Measurements from ENCODE around the gene CSTF1.
"Not testable (repeated sequence)": the region's sequence is repeated elsewhere in the genome, so short reads cannot be mapped to it uniquely, and the experiment has no call there.

The CSTF1 gene

DNA sequence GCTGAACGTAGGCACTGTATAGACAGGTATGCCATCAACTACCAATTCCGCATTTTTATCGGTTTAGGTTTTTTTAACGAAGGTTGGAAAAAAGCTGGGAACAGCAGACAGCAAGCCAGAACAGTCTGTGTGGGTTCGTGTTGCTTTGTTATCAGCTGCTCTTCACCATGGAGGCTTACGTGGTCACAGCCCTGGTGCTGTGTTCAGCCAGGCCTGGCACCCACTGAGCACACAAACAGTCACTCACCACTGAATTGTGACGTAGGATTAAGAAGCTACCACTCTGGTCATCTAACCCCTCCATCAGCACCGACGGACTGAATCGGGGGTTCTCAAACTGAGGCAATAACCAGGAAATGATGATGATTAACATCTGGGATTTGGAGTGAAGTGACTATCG, 20.5 kb upstream of the CSTF1 start:
- no peak for DNase-seq

DNA sequence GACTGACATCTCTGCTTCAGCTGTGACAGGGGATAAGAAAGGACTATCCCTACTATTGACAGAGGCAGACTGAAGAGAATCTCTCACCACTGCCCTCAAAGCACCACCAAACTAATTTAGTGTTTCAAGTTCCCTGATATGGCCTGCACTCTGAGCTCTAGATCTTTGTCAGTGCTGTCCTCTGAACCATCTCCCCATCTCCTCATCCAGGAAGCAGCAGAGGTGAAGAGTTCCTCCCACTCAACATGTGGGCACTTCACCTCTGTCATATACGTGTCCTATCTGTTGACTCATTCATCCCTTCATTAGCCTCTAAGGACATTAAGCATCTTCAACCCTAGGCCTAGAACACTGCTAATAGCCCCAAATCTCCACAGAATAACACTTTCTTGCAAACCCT, 19.6 kb upstream of the CSTF1 start:
- DNase-seq = no peak

DNA sequence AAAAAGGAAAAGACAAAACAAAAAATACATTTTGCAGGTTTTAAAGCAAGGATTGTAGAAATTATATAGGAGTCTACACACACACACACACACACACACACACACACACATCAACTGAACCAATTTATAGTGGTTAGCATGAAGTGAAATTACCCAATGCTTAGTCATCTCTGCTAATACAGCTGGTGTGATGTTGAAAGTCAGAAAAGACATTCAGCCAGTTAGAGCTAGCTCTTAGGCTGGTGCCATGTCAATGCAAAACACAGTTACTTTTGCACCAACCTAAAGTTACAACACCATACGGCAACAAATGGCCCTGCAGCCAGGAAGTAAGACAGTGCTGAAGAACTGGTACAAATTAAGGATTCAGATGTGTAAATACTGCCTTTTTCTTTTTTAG, 18.5 kb upstream of the CSTF1 start:
- no peak for DNase-seq

DNA sequence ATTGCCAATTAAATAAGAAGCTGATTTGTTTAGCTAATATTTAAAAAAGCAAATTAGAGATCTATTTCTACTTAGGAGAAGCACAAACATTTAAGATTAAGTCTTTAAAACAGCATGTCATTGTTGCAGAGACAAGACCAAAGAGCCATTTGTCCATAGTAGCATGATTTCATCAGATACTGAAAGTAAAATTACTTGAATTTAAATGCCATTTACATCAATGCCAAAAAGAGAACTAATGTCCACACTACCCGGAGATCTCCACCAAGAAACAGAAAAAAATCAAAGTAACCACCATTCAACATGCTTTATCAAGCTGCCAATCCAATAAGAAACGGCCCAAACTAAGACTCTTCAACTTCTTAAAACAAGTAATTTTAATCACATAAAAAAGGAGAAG, 16.1 kb upstream of the CSTF1 start:
- DNase-seq = no peak

DNA sequence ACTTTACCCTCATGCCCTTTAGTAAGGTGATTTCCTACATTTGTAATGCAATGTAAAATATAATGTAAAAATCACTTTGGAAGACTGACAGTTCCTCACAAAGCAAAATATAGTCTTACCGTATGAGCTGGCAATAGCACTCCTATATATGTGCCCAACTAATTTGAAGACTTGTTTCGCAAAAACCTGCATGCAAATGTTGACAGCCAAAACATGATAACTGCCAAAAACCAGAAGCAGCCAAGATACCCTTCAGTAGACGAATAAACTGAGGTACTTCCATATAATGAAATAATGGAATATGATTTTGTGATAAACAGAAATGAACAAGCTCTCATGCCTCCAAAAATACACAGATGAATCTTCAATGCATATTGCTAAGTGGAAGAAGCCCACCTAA, 14.1 kb upstream of the CSTF1 start:
- DNase-seq = no peak

DNA sequence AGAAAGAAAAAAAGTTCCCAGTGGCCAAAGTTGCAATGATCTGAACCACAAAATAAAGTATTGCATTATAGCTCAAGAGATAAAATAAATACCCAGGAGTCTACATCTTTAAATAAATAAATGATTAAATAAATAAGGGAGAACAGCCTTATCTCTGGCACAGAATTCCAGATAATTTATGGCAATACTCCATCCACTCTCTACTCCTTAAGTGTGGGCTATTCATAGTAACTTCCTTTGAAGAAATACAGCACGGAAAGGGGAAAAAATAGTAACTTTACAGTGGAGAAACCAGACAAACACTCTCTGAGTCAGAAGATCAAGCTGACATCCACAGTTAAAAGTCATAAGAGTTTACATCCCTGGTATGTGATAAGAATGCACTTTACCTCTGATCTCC, 12.1 kb upstream of the CSTF1 start:
- DNase-seq = no peak

DNA sequence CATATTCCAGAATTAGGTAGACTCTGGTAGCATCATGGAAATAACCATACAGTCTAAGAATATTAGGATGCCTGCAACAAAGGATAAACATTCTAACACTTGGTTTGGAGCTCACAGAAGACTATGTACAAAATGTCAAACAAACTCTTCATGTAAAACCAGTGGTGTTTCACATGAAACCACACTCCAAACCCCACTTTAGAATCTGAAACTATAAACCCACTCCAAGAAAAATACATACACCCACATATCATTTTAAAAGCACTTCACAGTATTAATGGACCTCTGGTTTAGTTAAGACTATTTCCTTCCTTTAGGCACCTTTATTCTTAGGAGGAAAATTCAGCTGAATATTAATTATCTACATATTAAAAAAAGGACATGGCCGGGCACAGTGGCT, 10.9 kb upstream of the CSTF1 start:
- no peak for DNase-seq

DNA sequence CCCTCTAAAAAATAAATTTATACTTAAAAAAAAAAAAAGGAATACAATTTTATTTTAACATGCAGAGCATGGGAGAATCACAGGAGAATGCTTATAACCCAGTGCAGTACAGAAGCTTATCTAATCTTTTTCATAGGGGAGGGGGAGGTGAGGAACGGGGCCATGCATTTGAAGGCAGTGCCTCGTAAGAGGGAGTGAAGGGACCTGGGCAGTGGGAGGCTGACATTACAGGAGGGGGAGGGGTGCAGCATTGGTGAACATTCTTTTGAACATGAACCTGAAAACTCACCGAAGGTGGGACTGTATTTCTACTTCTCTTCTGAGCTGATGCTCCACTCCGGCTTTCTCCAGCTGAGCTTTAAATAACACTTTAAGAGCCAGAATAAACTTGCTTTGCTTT, 9.7 kb upstream of the CSTF1 start:
- DNase-seq = no peak

DNA sequence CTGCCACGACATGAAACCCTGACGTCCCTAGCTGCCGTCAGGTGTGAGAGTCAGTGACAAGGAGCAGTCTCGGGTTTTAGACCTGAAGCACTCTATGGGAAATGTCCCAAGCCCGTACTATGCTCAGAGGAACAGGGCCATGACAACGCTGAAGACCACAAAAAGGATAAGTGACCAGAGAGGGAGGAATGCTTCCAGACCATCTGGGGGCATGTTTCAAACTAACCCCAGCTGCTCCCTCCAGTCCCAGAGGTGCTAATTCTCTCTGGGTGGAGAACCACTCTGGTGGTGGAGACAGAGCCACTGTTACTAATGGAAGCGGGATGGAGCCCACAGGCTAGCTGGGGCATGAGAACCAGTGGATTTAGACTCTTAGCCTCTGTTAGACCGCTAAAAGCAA, 9.1 kb upstream of the CSTF1 start:
- no peak for DNase-seq

DNA sequence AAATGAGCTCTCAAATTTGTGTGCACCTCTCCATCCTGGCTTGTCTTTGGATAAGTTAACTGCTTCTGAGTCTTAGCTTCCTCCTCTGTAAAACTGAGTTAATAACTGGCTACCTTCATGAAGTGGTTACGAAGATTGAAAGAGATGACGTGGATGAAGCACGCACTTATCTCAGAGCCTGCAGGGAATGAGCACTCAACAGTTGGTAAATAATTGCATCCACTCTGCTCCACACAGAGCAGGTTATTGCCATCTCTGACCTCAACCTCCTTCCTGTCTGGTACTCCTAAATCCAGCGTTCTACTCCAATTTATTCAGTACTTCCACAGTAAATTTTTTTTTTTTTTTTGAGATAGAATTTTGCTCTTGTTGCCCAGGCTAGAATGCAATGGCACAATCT, 7.3 kb upstream of the CSTF1 start:
- DNase-seq = no peak

DNA sequence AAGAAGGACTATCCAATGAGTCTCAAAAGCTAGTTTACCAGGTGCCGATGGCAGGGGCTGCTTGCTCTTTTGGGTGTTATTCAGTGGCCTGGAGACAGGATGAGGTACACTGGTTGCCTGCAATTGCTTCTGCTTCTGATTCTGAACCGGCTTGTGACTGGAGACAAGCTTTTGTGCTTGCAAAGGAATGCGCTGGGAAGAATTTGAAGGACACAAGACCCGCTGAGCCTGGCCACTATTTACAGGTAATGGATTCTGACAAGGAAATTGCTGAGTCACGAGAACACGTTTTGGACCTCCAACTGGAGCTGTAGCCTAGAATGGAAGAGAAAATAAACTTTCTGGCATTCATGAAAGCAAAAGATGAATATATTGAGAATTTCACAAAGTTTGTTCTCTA, 6.2 kb upstream of the CSTF1 start:
- DNase-seq = no peak

DNA sequence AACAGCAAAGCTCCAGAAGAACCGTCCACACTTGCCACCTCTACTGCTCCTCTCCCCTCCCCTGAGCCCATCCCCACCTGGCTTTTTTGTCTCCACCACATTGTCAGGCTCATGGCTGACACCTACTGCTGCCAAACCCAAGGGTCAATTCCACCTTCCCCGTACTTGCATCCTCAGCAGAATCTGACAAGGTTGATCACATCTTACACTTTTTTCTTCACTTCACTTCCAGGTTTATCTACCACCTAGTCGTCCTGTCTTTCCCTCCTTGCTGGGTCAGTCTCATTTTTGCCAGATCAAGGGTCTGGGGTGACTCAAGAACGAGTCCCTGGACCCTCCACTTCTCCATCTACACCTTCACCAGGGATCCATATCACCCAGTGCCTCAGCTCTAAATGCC, 3.6 kb upstream of the CSTF1 start:
- DNase-seq = no peak

DNA sequence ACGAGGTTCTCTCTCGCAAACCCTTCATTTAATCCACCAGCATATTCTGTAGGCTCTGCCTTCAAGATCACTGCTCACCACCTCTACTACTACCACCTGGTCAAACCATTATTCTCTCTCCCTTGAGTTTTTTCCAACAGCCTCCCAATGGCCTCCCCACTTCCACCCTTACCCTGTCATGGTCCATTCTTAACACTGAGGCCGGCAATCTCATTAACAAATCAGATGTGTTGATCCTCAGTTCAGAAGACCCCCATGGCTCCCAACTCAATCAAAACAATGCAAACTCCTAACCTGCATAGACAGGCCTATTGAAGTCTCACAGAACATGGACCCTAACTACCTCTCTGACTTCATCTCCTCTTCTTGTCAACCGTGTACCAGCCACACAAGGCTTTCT, 2.6 kb upstream of the CSTF1 start:
- DNase-seq = no peak

DNA sequence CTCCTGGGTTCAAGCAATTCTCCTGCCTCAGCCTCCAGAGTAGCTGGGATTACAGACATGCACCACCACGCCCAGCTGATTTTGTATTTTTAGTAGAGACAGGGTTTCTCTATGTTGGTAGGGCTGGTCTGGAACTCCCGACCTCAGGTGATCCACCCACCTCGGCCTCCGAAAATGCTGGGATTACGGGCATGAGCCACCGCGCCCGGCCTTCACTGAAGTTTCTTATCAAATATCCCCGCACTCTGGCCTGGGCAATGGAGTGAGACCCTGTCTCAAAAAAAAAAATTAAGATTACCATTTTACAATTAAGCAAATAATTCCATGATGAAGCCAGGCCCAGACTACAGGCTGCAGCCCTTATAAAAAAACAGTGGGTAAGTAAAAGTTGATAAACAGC, 2.0 kb upstream of the CSTF1 start:
- DNase-seq = not testable (repeated sequence)

DNA sequence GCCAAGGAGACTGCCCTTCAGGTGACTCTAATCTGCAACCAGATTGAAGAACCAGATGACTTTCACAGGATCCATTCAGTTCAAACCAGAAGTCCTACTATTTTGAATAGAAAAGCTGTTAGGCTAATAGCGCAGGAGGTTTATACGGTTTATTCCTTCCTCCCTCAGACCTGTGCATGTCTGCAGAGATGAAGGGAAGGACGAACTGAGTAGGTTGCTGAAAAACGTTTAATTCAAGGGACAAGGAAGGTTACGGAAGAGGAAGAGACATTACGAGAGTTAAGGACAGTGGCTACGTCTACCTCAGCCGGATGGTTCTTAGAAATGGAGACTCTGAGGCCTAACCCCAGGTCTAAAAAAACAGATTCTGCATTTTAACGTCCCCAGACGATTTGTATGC, 1.4 kb upstream of the CSTF1 start:
- no peak for DNase-seq

DNA sequence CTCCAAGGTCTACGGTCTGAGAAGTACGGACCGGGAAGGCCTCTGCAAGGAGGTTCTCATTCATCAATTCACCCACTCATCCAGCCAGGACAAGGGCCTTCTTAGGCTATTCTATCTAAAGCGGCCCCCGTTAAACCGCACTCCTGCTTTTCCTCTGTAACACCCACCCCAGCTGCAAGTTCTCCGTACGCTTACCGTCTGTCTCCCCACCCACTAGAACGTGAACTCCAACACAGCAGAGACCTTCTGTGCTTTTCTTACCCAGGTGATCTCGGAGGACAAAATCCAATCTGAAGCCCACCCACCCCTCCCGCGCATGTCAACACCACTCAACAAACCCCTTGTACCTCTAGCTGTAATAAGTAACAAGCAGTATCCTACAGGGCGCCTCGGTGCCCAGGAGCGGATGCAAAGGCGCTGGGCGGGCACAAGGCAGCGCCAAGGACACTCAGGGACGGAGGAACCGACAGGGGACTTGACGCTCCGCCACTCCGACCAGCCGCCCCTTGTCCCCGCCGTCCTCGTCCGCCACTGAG, 781 bp upstream of the CSTF1 start:
- DNase-seq = no peak

DNA sequence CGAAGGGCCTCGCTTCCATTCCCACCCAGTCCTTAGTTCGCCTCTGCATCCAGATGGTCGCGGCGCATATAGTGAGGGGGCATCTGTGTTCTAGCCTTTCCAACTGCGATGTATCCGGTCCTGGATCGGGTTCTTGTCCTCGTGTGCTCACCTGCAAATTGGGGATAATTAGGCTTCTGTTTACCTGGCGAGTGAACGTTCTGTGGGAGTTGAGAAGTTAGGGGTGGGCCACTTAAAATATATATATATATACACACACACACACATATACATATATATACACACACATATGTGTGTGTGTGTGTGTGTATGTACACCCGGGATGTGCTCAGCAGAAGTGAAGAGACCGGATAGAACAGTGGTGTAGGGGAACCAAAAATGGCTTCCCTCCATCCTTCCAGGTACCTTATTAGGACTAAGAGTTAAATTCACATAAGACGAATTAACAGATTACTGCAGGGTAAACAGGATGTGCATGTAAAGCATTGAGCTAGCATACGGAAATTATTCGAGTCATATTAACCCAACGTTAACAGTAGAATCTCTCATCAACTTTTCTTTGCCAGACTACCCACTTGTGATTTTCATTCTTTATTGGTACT, 537 bp downstream of the CSTF1 start:
- DNase-seq = no peak

DNA sequence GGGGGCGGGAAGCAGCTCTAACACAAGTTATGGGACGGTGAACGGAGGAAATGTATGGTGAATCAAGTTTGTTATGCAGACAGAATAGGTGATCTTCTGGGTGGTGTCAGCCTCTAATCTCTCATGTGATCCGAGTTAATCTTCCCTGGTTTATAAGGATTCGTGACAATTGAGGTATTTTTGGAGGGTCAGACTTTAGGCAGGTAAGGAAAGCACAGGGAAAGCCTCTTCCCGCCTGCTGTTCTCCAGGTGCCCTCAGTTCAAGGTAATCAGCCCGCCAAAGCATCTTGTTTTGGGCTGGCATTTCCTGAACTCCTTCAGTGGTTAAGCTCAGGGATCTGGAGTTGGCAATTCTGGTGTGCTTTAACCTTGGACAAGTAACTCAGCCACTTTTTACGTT, 1.2 kb downstream of the CSTF1 start:
- no peak for DNase-seq

DNA sequence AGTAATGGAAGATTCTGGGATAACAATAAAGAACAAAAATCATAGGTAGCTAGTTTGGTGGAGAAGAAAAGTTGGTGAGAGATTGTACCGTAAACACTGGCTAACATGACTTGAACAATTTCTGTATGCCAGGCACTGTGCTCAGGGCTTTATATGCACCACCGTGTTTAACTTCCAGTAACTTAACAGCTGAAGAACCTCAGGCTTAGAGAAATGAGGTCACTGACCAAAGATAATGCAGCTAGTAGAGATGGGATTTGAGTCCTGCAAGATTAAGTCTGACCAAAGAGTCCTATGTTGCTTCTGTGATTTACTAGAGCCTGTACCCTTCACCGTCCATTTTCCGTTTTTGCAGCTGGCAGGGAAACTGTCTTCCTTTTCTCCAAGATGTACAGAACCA, 2.7 kb downstream of the CSTF1 start:
- no peak for DNase-seq

DNA sequence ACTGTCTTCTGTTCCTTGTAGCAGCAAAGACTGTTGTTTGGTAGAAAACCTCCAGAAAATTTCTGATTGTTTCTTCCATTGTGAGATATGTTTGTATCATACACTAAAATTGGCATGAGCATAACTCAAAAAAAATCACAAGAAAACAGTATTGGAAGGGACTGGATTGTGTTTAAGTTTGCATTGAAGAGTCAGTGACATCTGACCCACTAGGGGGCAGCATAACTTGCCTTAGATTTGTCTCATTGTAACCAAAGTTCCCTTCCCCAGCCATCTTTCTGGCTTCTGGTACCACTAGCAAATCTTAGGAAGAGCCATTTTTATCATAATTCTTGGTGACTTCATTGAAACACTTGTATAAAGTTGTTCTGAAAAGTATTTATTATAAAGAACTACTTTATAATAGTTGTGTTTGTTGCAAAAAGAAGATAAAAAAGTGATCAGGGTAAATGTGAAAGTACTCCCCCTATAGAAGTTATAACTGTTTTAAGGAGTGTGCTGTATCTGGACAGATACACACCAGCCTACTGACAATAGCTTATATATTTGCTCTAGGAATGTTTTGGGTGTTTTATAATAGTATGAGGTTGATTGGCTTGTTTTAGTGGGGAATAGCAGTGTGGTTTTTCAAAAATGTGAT, 7.7 kb downstream of the CSTF1 start:
- peak; percentile 58 for DNase-seq

DNA sequence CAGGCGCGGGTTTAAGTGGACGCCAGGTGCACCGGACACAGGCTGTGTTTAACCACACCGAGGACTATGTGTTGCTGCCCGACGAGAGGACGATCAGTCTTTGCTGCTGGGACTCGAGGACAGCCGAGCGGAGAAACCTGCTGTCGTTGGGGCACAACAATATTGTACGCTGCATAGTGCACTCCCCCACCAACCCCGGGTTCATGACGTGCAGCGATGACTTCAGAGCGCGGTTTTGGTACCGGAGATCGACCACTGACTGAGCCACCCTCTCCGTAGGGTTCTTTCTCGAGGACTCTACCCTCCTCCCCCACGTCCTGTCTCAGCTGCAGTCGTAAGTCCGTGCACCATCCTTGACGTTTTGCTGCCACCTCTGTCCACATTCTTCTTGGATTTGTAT, 11.0 kb downstream of the CSTF1 start:
- DNase-seq = no peak

DNA sequence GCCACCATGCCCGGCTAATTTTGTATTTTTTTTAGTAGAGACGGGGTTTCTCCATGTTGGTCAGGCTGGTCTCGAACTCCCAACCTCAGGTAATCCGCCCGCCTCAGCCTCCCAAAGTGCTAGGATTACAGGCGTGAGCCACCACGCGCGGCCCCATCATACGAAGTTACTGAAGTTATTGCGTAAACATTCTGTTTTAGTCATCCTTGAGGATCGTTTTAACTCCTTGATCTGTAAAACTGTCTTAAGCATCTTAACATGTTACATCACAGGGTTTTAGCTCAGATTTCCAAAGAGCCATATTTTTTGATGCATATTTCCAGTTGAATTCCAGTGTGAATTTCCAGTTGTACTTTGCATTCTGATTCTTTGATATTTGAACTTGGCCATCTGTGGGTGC, 12.9 kb downstream of the CSTF1 start:
- not testable (repeated sequence) for DNase-seq

DNA sequence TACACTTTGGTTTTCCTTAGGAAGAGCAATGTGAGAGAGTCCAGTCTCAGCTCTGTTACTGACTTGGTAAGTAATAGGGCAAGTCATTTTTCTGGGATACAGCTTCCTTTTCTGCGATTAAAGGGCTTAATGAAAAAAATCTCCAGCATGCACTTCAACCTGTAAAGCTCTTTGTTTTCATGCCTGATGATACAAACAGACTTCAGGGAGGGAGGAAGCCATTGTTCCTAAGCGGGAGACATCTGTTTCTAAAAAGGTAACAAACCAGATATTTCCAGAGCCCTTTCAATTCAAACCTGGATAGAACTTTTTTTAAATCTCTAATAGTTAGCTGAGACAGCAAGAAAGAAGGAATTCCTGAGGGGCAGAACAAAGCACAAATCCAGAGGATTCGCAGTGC, 14.5 kb downstream of the CSTF1 start:
- DNase-seq = no peak

DNA sequence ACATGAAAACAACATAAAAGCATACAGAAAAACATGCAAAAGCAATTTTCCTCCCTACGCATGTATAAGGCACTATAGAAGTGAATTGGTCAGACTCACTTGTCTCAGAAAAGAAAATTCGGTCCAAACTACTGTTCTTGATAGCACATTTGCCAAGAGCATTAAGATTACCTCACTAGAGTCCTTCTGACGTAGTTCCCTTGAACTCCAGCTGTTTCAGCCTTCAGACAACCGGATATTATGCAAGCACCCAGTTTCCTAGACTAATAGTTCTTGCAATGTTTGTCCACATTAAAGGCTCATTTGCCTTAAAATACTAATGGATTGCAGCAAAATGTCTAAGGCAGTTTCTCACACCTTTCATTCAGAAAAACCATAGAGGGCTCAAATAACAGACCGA, 17.1 kb downstream of the CSTF1 start:
- DNase-seq = no peak

DNA sequence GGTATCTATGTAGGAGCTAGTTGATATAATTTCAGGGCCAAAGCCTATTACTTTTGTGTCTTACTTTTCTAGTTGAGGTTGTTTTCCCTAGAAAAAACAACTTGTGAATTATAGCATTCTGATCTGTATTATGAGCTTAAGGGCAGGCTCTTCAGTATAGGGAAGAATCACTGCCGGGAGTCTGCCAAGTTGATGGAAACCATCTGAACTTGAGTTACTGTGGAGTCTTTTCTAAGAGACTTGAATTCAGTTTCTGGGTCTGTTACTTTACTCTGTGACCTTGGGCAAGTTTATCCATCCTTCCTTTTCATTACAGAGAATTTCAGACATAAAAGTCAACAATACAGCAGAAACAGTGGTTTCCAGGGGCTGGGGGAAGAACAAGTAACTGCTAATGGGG, 17.5 kb downstream of the CSTF1 start:
- no peak for DNase-seq
